Measurements from ENCODE around the gene EIF4EBP2. TPM values are rescaled to one million over a fixed set of nuclear protein-coding genes. Genes with fewer than 3 reads are reported as not detected.

The EIF4EBP2 gene
- total and polyA plus RNA-seq, 2 donors from 2014 or later: 35.8 to 66.6 TPM

DNA sequence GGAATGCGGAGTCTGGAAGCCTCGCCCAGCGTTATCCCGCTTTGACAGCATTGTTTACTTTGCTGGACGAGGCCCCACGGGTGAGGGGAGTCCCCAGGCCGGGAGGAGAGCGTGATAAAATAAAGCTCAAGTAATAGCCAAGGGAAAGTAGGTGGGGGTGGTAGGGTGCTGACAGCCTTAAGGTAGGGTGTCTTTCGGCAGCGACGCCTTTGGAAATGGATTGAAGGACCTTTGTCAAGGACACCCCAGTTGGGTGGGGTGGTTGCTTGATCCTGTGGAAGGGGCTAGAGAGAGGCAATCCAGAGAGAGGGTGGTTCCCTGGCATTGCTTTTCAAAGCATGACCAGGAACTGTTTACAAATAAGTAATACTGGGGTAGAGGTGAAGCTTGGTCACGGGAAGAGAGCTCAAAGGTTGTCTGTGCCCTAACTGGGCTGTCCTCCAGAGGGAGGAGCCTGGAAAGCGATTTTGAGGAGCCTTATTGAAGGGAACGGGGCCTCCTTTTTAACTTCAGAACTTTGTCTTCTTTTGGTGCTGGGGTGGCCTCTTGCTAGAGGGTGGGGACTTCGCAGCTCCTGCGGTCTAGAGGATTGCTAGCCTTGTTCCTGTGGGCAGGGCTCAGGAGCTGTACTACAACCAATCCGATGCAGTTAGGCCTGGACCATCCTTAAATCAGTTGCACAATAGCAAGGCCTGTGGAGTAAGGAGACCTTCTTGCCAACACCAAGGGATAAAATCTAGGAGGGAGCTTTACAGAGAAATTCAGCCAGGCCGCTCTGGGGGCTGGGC is 1.3 kb downstream of the EIF4EBP2 start:
- Histone ChIP-seq H3K9ac (ENCODE audit: low read length in 3 of 3) (peak overlapping the region; percentile 76 to 98 (median 91)), H3K4me3 (ENCODE audit: low read length in 3 of 3) (peak overlapping the region; percentile 84 to 97 (median 95)), H3K27me3 (ENCODE audit: control insufficient read depth, insufficient read depth, low read length) (no peaks in the 10 kb centered on the region), H3K4me1 (ENCODE audit: control insufficient read depth in 2 of 3, insufficient read depth in 2 of 3, low read depth in 1 of 3, low read length in 3 of 3) (peaks cover 3 to 22% (median 12%) of the 10 kb centered on the region in 3 donors), H3K27ac (ENCODE audit: low read depth in 2 of 2, low read length in 2 of 2) (peak overlapping the region; percentile 98), H3K36me3 (ENCODE audit: control insufficient read depth in 2 of 3, insufficient read depth in 3 of 3, low read length in 3 of 3) (no peaks in the 10 kb centered on the region), H3K9me3 (ENCODE audit: control insufficient read depth in 2 of 3, insufficient read depth in 1 of 3, low read length in 3 of 3) (no peaks in the 10 kb centered on the region)
- TF ChIP-seq, protein P1, sequence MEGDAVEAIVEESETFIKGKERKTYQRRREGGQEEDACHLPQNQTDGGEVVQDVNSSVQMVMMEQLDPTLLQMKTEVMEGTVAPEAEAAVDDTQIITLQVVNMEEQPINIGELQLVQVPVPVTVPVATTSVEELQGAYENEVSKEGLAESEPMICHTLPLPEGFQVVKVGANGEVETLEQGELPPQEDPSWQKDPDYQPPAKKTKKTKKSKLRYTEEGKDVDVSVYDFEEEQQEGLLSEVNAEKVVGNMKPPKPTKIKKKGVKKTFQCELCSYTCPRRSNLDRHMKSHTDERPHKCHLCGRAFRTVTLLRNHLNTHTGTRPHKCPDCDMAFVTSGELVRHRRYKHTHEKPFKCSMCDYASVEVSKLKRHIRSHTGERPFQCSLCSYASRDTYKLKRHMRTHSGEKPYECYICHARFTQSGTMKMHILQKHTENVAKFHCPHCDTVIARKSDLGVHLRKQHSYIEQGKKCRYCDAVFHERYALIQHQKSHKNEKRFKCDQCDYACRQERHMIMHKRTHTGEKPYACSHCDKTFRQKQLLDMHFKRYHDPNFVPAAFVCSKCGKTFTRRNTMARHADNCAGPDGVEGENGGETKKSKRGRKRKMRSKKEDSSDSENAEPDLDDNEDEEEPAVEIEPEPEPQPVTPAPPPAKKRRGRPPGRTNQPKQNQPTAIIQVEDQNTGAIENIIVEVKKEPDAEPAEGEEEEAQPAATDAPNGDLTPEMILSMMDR (IDR thresholded peaks at IDR 0.05; ENCODE audit: borderline replicate concordance, extremely low read depth, insufficient read depth): no peak
- DNase-seq: peak; percentile 39 to 86 (median 69)
- FAIRE-seq: no peak
- intact Hi-C loops (cut with DNase I): no loop called here

DNA sequence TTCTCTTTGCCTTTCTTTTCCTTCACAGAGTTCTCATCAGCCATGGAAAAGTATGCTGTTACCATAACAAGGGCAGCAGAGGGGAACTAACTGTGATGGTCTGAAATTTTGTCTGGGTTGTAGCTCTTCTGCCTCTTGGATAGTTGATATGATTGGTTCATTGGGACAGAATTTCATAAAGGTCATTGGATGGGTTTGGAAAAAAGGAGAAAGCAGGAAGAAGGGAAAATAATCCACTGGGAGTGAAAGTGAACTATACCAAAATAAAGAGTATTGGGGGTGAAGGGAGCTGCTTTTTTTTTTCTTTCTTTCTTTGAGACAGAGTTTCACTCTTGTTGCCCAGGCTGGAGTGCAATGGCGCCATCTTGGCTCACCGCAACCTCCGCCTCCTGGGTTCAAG is 5.8 kb downstream of the EIF4EBP2 start:
- Histone ChIP-seq H3K4me1 (ENCODE audit: control insufficient read depth in 2 of 3, insufficient read depth in 2 of 3, low read depth in 1 of 3, low read length in 3 of 3) (peaks cover 3 to 23% (median 18%) of the 10 kb centered on the region in 3 donors), H3K4me3 (ENCODE audit: low read length in 3 of 3) (no peak overlapping the region), H3K9me3 (ENCODE audit: control insufficient read depth in 2 of 3, insufficient read depth in 1 of 3, low read length in 3 of 3) (no peaks in the 10 kb centered on the region), H3K27ac (ENCODE audit: low read depth in 2 of 2, low read length in 2 of 2) (no peak overlapping the region), H3K36me3 (ENCODE audit: control insufficient read depth in 2 of 3, insufficient read depth in 3 of 3, low read length in 3 of 3) (no peaks in the 10 kb centered on the region), H3K9ac (ENCODE audit: low read length in 3 of 3) (no peak overlapping the region), H3K27me3 (ENCODE audit: control insufficient read depth, insufficient read depth, low read length) (no peaks in the 10 kb centered on the region)
- intact Hi-C loops (cut with DNase I): no loop called here
- TF ChIP-seq, protein P1 (IDR thresholded peaks at IDR 0.05; ENCODE audit: borderline replicate concordance, extremely low read depth, insufficient read depth): no peak
- DNase-seq: no peak
- FAIRE-seq: no peak

DNA sequence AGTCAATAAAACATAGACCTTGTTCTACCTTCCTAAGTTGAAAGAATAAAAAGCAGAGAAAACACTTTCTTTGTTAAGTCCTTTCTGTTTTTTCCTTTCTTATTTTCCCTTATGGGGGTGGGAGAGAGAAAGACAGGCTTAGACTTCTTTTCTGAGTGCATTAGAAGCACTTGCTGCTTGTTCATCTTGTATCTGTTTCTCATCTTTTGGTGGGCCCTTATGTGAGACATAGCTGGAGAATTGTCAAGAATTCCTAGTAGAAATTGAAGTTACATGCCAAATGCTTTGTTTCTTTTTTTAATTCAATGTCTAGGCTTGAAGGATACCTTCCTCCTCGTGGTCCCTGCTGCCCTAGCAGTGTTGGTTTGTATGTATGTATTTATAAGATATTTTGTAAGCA is 6.7 kb downstream of the EIF4EBP2 start:
- intact Hi-C loops (cut with DNase I): no loop called here
- H3K27me3 ChIP-seq (ENCODE audit: control insufficient read depth, insufficient read depth, low read length): no peaks in the 10 kb centered on the region
- DNase-seq: no peak
- peaks cover 3 to 21% (median 18%) of the 10 kb centered on the region in 3 donors for H3K4me1 ChIP-seq (ENCODE audit: control insufficient read depth in 2 of 3, insufficient read depth in 2 of 3, low read depth in 1 of 3, low read length in 3 of 3)
- no peak overlapping the region for H3K9ac ChIP-seq (ENCODE audit: low read length in 3 of 3)
- no peaks in the 10 kb centered on the region for H3K36me3 ChIP-seq (ENCODE audit: control insufficient read depth in 2 of 3, insufficient read depth in 3 of 3, low read length in 3 of 3)
- no peak for FAIRE-seq
- TF ChIP-seq, protein P1 (IDR thresholded peaks at IDR 0.05; ENCODE audit: borderline replicate concordance, extremely low read depth, insufficient read depth): no peak
- H3K9me3 ChIP-seq (ENCODE audit: control insufficient read depth in 2 of 3, insufficient read depth in 1 of 3, low read length in 3 of 3): no peaks in the 10 kb centered on the region
- H3K27ac ChIP-seq (ENCODE audit: low read depth in 2 of 2, low read length in 2 of 2): no peak overlapping the region
- no peak overlapping the region for H3K4me3 ChIP-seq (ENCODE audit: low read length in 3 of 3)
